Mononuclear cell (primary cell): ENCODE results near the gene NUP62. TPM values are rescaled to one million over a fixed set of nuclear protein-coding genes. Genes with fewer than 3 reads are reported as not detected.

Experiments used
- H3K27me3 ChIP-seq: 2 replicates; pipeline ENCODE4 v1.6.0; 2011; ENCODE audit warnings: low read length, control low read depth; ENCODE audit not compliant: insufficient read depth
- H3K4me1 ChIP-seq: 2 replicates; pipeline ENCODE4 v1.5.1; 2011; ENCODE audit warnings: mild to moderate bottlenecking, low read length, control low read depth; ENCODE audit not compliant: insufficient read depth
- H3K4me3 ChIP-seq: 2 replicates; pipeline ENCODE4 v1.5.1; 2011; ENCODE audit warnings: mild to moderate bottlenecking, low read length, moderate library complexity
- H3K9me3 ChIP-seq: 2 replicates; pipeline ENCODE4 v1.5.1; 2011; ENCODE audit warnings: low read depth, mild to moderate bottlenecking, control low read depth, low read length
- total RNA-seq: library from RNA; depleted of rRNA; stranded (reverse); fragments of >200 nt; gene quantifications from one replicate; pipeline ENCODE4 v1.2.3, GENCODE V29; 2012

NUP62 gene
- total RNA-seq, 1 donor: 21.8 TPM

DNA sequence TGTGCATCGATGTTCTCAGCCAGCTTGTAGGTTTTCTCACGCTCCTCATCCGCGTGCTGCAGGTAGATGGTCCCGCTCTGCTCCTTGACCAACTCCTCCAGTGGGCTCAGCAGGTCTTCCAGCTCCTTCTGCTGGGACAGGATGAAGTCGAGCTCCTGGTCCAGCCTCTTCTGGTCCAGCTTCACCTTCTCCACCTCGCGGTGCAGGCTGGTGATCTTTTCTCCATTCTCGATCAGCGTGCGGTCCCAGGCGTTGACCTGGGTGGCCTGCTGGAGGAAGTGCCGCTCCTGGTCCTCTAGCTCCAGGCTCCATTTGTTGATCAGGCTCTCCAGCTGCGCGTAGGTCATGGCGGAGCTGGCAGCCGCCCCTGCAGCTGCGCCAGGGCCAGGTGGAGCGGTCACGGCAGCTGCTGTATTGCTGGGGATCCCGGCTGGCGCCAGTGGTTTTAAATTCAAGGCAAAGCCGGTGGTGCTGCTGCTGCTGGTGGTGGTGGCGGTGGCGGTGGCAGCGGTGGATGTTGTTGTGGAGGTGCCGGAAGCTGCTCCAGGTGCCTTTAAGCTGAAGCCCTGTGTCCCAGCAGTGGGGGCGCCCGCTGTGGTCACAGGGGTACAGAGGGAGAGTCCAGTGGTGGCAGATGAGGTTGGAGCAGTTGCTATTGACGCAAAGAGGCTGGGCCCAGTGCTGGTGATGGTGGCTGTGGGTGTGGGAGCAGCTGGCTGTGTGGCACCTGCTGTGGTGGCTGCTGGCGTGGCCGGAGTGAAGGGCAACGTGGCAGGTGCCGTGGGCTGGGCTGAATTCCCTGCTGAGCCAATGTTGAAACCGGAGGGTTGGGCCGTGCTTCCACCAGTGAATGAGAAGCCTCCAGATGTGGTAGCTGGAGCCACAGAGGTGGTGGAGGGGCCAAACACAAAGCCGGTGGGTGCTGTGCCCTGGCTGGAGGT is 20.6 kb downstream of the NUP62 start:
- Histone ChIP-seq H3K4me1 (peaks cover 57% of the 10 kb centered on the region), H3K4me3 (no peak overlapping the region), H3K9me3 (no peaks in the 10 kb centered on the region), H3K27me3 (no peaks in the 10 kb centered on the region)

DNA sequence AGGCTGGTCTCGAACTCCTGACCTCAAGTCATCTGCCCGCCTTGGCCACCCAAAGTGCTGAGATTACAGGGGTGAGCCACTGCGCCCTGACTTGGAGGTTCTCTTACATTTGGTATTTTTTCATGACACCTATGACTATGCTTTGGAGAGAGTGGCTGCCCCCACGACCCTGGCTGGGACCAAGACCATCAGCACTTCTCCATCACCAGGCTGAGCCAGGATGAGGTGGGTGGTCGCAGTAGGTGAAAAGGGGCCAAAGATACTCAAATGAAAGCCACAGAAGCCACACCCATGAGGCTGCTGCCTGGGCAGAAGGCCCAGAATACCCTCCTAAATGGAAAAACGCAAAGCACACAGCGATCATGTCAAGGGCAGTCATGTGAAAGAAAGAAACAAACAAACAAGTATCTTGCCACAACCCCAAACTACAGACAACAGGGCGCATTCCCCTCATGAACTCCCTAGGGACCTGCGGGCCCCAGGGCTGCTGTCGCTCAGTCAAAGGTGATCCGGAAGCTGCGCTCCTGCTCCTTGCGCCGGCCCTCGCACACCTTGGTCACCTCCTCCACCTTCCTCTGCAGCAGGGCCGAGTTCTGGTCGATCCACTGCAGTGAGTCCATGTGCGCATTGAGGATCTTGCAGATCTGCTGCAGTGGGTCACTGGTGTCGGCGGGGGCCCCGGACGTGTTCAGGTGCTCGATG is 21.4 kb downstream of the NUP62 start:
- peaks cover 53% of the 10 kb centered on the region for H3K4me1 ChIP-seq
- H3K27me3 ChIP-seq: no peaks in the 10 kb centered on the region
- no peaks in the 10 kb centered on the region for H3K9me3 ChIP-seq
- no peak overlapping the region for H3K4me3 ChIP-seq

- H3K4me3 ChIP-seq: no peak overlapping the region
- H3K9me3 ChIP-seq: no peaks in the 10 kb centered on the region
- H3K27me3 ChIP-seq: no peaks in the 10 kb centered on the region
- peaks cover 44% of the 10 kb centered on the region for H3K4me1 ChIP-seq
Measured at GRCh38 chr19:49906879-49907564, 22.3 kb downstream of the NUP62 start.

GRCh38 chr19:49904136-49904535 is 25.2 kb downstream of the NUP62 start:
- Histone ChIP-seq H3K27me3 (no peaks in the 10 kb centered on the region), H3K4me3 (no peak overlapping the region), H3K4me1 (peaks cover 24% of the 10 kb centered on the region), H3K9me3 (no peaks in the 10 kb centered on the region)

DNA sequence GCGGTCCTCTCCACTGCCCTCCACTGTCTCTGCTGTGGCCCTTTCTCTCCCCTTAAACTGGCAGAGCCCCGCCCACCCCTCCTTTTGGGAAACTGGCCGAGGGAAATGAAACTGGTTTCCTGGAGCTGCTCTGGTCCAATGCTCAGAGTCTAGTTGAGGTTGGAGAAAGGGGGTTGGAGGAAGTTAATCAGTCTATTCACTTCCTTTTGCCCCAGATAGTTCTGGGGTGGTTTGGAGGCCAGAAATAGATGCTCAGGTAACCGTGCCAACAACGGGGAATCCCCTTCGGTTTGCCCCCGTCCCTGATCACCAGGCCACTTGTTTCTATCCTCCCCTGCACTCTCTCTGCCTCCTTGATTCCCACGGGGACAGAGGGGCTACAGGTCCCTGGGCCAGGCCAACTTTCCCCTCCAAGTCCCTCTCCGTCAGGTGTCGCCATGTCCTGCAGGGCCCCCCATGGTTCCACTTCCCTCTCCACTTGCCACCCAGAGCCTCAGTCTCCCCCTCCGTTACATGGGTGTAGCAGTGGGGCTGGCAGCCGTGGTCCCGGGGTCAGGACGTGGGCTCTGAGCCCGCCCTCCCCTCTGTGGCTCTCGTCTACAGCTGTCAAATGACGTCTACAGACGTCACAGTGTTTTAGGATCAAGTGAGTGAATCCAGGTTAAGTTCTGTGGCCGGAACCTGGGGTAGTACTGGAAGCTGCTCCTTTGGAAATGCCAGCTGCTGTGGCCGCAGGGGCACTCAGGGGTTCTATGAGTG is 32.3 kb downstream of the NUP62 start, which contains the start of gene IL4I1:
IL4I1 (minus strand) TSS at position 25 of the 759 bp plus-strand sequence. CDS start 727 bp downstream, outside the sequence.
- Histone ChIP-seq H3K4me1 (peaks cover 35% of the 10 kb centered on the region), H3K27me3 (no peaks in the 10 kb centered on the region), H3K4me3 (no peak within 1 kb of the TSS), H3K9me3 (no peaks in the 10 kb centered on the region)

DNA sequence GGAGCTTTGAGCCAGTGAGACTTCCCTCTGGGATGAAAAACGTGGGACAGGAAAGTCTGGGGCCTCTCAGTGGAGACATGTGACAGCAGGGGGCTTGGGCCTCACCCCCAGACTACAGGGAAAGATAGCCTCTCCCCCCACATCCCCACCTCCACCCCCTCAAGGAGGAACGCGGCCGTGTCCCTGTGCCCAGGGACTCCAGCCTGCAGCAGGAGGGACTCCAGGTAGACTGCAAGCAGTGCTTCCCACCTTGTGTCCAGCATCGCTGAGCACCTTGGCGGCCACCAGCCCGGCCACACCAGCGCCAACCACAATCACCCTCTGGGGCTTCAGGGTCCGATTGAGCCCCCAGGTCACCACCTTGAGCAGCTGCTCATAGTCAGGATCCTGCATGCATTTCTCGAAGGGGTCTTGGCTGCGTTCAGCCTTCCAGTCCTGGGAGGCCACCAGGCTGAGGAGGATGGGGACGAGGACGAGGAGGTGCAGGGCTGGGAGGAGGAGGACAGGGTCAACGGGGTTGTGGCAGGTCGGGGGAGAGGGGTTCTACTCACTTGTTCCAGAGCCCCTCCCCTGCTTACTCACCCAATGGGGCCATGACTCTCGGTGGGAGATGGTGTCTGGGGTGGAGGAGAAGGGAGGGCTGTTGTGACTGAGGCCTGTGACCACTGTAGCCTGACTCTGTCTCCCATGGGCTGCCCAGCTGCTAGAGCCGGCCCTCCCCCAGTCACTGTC is 33.6 kb downstream of the NUP62 start:
- no peak overlapping the region for H3K4me3 ChIP-seq
- H3K4me1 ChIP-seq: peaks cover 35% of the 10 kb centered on the region
- no peaks in the 10 kb centered on the region for H3K27me3 ChIP-seq

DNA sequence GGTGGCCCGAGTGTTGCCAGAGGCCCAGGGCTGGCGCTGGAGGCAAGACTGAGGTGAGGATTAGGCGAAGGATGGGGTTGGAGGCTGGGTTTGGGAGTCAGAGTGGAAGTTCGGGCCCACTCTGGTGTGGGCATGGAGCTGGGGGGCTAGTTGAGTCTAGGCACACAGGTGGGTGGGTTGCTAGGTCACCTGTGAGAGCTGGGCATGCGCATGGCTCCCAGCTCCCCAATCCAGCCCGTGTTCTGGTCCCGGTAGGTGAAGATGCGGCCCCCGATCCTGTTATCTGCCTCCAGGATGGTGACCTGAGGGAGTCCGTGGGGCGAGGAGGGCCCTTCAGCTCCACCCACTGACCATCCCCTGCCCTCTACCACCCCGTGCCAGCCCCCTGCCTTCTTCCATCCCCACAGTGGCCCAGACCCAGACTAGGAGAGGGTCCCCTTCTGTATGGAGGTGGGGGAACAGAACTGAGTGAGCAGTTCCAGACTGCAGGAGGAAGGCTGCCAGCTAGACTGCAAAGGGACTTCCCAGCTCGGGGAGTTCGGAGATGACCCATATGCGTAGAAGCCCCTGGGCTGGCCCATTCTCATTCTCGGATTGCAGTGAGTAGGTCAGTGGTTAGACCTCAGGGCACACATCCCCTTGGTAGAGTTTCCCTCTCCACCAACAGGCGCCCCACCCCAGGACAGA is 34.3 kb downstream of the NUP62 start:
- no peaks in the 10 kb centered on the region for H3K9me3 ChIP-seq
- peaks cover 40% of the 10 kb centered on the region for H3K4me1 ChIP-seq
- no peaks in the 10 kb centered on the region for H3K27me3 ChIP-seq
- no peak overlapping the region for H3K4me3 ChIP-seq

More for the DNA sequence above, 33.6 kb downstream of the NUP62 start:
- H3K9me3 ChIP-seq: no peaks in the 10 kb centered on the region

DNA sequence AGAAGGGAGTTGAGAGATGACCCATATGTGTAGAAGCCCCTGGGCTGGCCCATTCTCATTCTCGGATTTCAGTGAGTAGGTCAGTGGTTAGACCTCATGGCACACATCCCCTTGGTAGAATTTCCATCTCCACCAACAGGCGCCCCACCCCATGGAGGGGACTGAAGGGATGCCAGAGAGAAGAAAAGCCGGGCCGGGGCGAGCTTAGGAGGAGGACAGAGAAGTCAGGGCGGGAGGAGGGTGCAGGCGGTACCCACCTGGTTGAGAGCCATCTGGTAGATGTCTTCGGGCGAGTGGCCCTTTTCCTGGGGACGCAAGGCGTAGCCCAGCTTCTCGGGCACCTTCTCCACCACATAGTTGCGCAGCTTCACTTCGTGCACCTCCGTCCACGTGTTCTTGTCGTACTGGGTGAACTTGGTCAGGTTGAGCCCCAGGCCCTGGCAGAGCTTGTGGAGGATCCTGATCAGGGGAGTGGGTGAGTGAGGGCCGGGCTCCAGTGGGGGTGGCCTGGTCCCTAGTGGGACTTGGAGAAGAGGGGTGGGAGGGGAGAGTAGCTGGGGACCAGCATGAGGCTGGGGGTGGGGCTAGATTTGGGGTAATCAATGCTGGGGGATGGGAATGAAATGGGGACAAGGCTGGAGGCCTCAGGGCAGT is 35.2 kb downstream of the NUP62 start:
- no peak overlapping the region for H3K4me3 ChIP-seq
- no peaks in the 10 kb centered on the region for H3K9me3 ChIP-seq
- no peaks in the 10 kb centered on the region for H3K27me3 ChIP-seq
- peaks cover 44% of the 10 kb centered on the region for H3K4me1 ChIP-seq

GRCh38 chr19:49892716-49893115 is 36.6 kb downstream of the NUP62 start:
- Histone ChIP-seq H3K4me3 (no peak overlapping the region), H3K9me3 (no peaks in the 10 kb centered on the region), H3K27me3 (no peaks in the 10 kb centered on the region), H3K4me1 (peaks cover 36% of the 10 kb centered on the region)

DNA sequence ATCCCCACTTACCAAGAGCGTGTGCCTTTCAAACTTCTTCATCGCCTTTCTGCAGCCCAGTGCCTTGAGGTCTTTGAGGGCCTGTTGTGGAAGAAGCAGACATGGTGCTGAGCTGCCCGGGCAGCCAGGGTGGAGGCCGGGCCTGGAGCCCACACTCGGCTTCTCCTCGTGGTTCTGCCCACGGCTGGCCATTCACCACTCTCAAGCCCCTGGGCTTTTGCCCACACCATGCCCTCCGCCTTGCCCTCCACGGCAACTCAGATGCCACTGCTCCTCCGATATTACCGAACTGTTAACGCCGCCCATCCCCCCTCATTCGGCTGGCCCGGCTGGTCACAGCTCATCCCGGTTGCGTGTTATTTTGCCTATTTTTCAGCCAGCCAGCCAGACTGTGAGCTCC is 37.9 kb downstream of the NUP62 start:
- no peak overlapping the region for H3K4me3 ChIP-seq
- H3K4me1 ChIP-seq: peaks cover 24% of the 10 kb centered on the region
- H3K27me3 ChIP-seq: no peaks in the 10 kb centered on the region
- no peaks in the 10 kb centered on the region for H3K9me3 ChIP-seq

DNA sequence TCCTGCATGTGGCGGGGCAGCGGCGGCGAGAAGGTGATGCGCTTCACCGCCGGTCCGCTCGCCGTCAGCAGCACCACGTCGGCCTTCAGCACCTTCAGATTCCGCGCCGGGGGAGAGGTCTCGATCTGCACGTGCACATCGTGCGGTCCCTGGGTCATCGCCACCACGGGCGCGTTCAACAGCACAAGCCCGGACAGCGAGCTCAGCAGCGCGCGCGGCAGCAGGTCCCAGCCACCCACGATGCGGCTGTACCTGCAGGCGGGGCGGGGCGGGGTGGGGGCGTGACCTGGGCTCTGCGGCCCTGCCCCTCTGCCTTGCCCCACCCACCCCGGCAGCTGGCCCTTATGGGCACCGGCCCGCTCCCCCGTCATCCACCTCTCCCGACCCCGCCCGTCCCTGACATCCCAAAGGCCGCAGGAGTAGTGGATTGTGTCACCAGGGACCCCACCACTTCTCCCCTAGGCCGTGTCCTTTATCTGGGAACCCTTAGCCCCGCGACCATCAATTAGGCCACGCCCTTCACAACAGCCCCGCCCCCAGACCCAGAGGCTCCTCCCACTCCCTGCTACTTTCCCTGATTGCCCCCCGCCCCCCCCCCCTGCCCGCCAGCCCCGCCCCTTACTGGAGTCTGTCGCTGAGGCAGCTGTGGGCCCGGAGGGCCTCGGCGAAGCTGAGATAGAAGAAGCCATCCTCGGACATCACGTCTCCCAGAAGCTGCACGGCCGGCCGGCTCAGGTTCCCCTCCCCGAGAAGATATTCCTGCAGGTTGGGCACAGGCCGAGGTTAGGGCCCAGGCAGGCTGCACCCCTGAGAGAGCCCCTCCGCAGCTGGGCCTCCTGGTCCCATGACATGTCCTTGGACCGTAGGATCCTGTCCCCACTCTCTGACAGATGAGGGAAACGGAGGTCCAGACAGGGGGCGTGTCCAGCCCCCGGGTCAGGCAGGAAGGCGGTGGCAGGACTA is 38.7 kb downstream of the NUP62 start:
- H3K4me3 ChIP-seq: peak overlapping the region; percentile 18
- H3K9me3 ChIP-seq: no peaks in the 10 kb centered on the region
- H3K27me3 ChIP-seq: no peaks in the 10 kb centered on the region
- H3K4me1 ChIP-seq: peaks cover 16% of the 10 kb centered on the region

DNA sequence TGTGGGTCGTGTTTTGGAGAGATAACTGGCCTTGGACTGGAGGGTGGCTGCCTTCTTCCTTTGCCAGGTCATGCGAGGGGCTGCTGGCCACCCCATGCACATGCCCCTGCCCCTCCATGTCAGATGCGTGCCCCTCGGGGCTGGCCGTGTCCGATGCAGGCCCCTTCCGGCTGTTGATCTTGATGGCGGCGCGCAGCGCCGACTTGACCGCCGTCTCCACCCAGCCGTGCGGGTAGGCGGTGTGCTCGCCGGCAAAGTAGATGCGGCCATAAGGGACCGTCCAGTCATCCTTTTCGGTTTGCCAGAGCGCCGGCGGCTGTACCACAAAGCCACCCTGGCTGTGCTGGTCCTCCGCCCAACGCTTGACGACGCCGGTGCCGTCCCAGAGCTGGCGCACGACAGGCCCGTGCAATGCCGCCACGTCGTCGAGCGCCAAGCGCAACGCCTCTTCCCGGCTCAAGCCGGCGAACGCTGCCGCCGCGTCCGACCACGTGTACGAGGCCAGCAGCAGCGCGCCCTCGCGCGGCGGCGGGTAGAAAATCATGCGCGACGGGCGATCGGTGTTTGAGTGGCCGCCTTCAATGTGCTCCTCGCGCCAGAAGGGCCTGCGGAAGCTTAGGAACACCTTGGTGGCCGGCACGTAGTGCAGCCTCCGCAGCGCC is 39.5 kb downstream of the NUP62 start:
- H3K9me3 ChIP-seq: no peaks in the 10 kb centered on the region
- H3K4me1 ChIP-seq: peaks cover 9% of the 10 kb centered on the region
- H3K27me3 ChIP-seq: no peaks in the 10 kb centered on the region
- H3K4me3 ChIP-seq: peak overlapping the region; percentile 18
